ENCODE measurements around the gene C1orf56. TPM values are rescaled to one million over a fixed set of nuclear protein-coding genes. Genes with fewer than 3 reads are reported as not detected.

The C1orf56 gene
- total RNA-seq (1 to 10 TPM; 1.8 to 5.5 (median 3.4) TPM), polyA plus RNA-seq (1 to 10 TPM; 1.4 to 2.8 (median 2.6) TPM)
- long read RNA-seq, donor 1, partial matches to known transcripts, result 0 of 2 reads
- long read RNA-seq, donor 1, other reads (novel, unspliced or antisense), result 0 of 2 reads
- long read RNA-seq, donor 2, transcript C1orf56-201 (2 exons, 2,096 nt), result major isoform, 10 of 10 reads
- long read RNA-seq, donor 2, partial matches to known transcripts, result 0 of 10 reads
- long read RNA-seq, donor 2, other reads (novel, unspliced or antisense), result 0 of 10 reads

GRCh38 chr1:151047591-151047924, at the start of gene C1orf56:
TSS of gene C1orf56 (plus strand) at chr1:151047751. CDS start at chr1:151047848, 97 bp downstream.
- H3K27ac ChIP-seq, result peak within 1 kb of the TSS; percentile 57 to 99 (median 89)
- no peaks in the 10 kb centered on the region for H3K27me3 ChIP-seq (replicated peaks in 1 of 7)
- no peak for TF ChIP-seq CTCF (IDR thresholded peaks at IDR 0.05 in 8 of 11, conservative IDR thresholded peaks at IDR 0.05 in 3 of 11)
- peak; percentile 86 to 89 (median 88) for TF ChIP-seq POLR2AphosphoS5 (IDR thresholded peaks at IDR 0.05)
- TF ChIP-seq POLR2A (IDR thresholded peaks at IDR 0.05), result peak in 1 of 3 donors; percentile 12
- intact Hi-C loops (cut with DNase I; ENCODE audit: low total_unique reads), result no loop called here
- H3K4me3 ChIP-seq, result peak within 1 kb of the TSS; percentile 27 to 89 (median 77)
- peaks cover 6 to 37% (median 14%) of the 10 kb centered on the region in 6 donors for H3K36me3 ChIP-seq
- H3K4me1 ChIP-seq, result peaks cover 6 to 59% (median 31%) of the 10 kb centered on the region in 6 donors
- WGBS, 5 donors, result 0 to 1% (median 0%) methylated on average over 9 to 29 of the region's 29 CpGs
- H3K9me3 ChIP-seq, result no peaks in the 10 kb centered on the region
- DNase-seq, result peak; percentile 92

DNA sequence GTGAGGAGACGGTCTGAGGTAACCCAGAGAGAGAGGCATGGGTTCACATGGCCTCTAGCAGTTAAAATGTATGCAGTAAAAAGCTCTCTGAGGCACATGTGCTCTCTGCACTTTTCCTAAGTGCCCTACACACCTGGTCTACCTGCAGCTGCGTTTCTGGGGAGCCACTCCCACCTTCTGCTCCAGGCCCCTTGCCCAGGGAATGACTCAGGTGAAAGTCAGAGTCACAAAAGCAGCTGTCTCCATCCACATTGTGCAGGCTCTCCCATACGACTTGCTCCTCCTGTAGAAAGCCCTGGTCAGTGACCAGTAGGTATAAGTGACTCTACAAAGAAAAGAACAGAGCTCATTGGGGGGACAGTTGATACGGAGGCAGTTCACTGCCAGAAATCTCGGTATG, 49.6 kb upstream of the C1orf56 start:
- Histone ChIP-seq H3K4me1 (peaks cover 4 to 60% (median 34%) of the 10 kb centered on the region in 6 donors), H3K27ac (no peak overlapping the region), H3K9me3 (no peaks in the 10 kb centered on the region), H3K4me3 (no peak overlapping the region), H3K27me3 (replicated peaks in 1 of 7) (no peaks in the 10 kb centered on the region), H3K36me3 (peaks cover 0 to 80% (median 28%) of the 10 kb centered on the region in 6 donors)
- TF ChIP-seq CTCF (IDR thresholded peaks at IDR 0.05 in 8 of 11, conservative IDR thresholded peaks at IDR 0.05 in 3 of 11), result no peak
- no peak for TF ChIP-seq POLR2A (IDR thresholded peaks at IDR 0.05)
- no peak for TF ChIP-seq POLR2AphosphoS5 (IDR thresholded peaks at IDR 0.05)
- no peak for DNase-seq
- intact Hi-C loops (cut with DNase I; ENCODE audit: low total_unique reads), result no loop called here
- 59 to 90% (median 69%) methylated on average over 4 to 5 of the region's 5 CpGs for WGBS, 5 donors

- TF ChIP-seq POLR2A (IDR thresholded peaks at IDR 0.05) (no peak), POLR2AphosphoS5 (IDR thresholded peaks at IDR 0.05) (no peak), CTCF (IDR thresholded peaks at IDR 0.05 in 8 of 11, conservative IDR thresholded peaks at IDR 0.05 in 3 of 11) (no peak)
- peaks cover 14 to 72% (median 46%) of the 10 kb centered on the region in 6 donors for H3K4me1 ChIP-seq
- peaks cover 0 to 80% (median 28%) of the 10 kb centered on the region in 6 donors for H3K36me3 ChIP-seq
- H3K4me3 ChIP-seq, result no peak overlapping the region
- peak overlapping the region in 5 of 8 donors; percentile 28 to 95 (median 51) for H3K27ac ChIP-seq
- DNase-seq, result no peak
- H3K9me3 ChIP-seq, result no peaks in the 10 kb centered on the region
- 29 to 58% (median 36%) methylated on average over 15 to 17 of the region's 17 CpGs for WGBS, 5 donors
- H3K27me3 ChIP-seq (replicated peaks in 1 of 7), result no peaks in the 10 kb centered on the region
- intact Hi-C loops (cut with DNase I; ENCODE audit: low total_unique reads), result no loop called here
Observed at GRCh38 chr1:150999051-150999674, 48.4 kb upstream of the C1orf56 start.

GRCh38 chr1:150999926-151000325, 47.6 kb upstream of the C1orf56 start:
- no peak overlapping the region for H3K4me3 ChIP-seq
- intact Hi-C loops (cut with DNase I; ENCODE audit: low total_unique reads), result no loop called here
- H3K9me3 ChIP-seq, result no peaks in the 10 kb centered on the region
- H3K4me1 ChIP-seq, result peaks cover 17 to 79% (median 53%) of the 10 kb centered on the region in 6 donors
- H3K27me3 ChIP-seq (replicated peaks in 1 of 7), result no peaks in the 10 kb centered on the region
- DNase-seq, result no peak
- no peak for TF ChIP-seq POLR2A (IDR thresholded peaks at IDR 0.05)
- TF ChIP-seq CTCF (IDR thresholded peaks at IDR 0.05 in 8 of 11, conservative IDR thresholded peaks at IDR 0.05 in 3 of 11), result no peak
- TF ChIP-seq POLR2AphosphoS5 (IDR thresholded peaks at IDR 0.05), result no peak
- H3K27ac ChIP-seq, result peak overlapping the region in 2 of 8 donors; percentile 61 to 95
- peaks cover 0 to 75% (median 28%) of the 10 kb centered on the region in 6 donors for H3K36me3 ChIP-seq
- WGBS, 5 donors, result 56 to 74% (median 60%) methylated on average over 2 of the region's 2 CpGs

Measured in spleen (tissue), 13 donors.